HS-27A (cell line): Measurements from ENCODE around the gene PCBP4.
"Not testable (repeated sequence)": the region's sequence is repeated elsewhere in the genome, so short reads cannot be mapped to it uniquely, and the experiment has no call there.

Experiments
- DNase-seq: peaks from one replicate; pipeline ENCODE4 v3.0.0-alpha.2; 2012; ENCODE audit warnings: low read depth, missing footprints

PCBP4 gene

GRCh38 chr3:51938780-51939425 lies 28.4 kb downstream of the PCBP4 start:
- DNase-seq: no peak

DNA sequence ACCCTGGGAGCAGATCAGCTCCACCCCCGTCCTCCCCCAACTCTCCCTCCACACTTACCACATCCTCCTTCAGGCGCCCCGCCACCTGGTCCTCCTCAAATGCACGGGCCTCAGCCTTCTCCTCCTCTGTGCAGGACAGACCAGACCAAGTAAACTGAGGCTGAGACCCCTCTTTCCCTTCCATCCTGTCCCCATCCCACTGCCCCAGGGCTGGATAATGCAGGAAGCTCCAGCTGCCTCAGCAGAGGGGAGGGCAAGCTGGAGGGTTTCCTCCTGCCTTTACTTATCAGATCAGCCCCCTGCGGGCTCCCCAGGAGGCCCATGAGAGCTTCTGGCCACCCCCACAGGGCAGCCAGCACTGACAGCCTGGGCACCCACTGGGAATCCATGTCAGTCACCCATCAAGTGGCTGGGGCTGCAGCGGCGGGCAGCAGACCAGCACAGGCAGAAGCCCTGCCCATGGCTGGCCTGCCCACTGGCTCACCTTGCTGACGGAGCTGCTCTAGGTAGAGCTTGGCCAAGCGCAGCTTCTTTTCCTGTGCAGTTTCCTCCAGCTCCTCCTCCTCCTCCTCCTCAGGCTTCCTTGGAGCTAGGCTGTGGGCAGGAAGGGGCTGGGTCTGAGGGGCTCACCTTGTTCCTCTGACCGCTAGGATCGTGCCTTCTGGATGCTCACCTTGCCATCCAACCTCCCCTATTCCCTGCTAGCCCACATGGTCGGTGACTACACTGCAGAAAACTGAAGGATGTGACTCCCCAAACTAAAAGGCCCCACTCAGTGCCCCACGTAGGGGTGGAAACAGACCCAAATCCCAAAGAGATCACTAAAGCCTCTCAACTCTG lies 29.4 kb downstream of the PCBP4 start:
- DNase-seq: no peak

GRCh38 chr3:51937014-51937413 lies 30.2 kb downstream of the PCBP4 start:
- no peak for DNase-seq

GRCh38 chr3:51935886-51936755 lies 31.1 kb downstream of the PCBP4 start:
- no peak for DNase-seq

DNA sequence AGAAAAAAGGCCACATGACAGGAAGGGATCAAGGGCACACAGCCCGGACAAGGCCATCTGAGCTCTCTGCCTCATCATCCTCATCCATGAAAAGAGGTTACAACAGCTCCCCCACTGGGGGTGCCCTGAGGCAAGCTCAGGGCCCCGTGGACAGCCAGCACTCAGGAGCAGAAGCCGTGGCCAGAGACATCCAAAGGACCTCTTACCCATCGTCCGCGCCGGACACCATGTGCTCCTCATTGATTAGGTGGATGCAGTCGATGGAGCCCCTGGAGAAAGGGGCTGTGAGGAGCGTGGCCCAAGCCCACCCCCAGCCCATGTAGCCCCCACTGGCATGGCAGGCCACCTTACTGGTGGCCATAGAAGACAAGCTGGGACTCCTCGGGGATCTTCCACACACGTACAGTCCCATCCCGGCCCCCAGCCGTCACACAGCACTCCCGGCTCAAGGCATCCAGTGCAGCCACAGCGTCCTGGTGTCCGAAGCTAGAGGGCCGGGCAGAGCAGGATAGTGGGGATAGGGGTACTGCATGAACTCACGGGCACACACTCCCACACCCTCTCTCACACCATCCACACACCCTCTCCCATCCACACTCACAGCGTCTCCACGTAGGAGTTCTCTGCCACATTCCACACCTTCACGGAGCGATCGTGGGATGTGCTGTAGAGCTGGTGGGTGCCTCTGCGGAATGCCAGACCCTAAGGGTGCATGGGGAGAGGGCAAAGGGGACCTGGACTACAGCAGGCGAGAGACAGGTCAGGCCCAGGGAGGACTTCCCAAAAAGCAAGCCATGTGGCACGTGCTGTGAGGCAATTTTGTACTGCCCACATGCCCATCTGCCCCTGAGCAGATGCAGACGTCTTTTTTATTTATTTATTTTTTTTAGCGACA lies 32.0 kb downstream of the PCBP4 start:
- no peak for DNase-seq

GRCh38 chr3:51934139-51934850 lies 33.0 kb downstream of the PCBP4 start:
- DNase-seq: no peak

GRCh38 chr3:51933471-51934138 lies 33.6 kb downstream of the PCBP4 start:
- DNase-seq: no peak

DNA sequence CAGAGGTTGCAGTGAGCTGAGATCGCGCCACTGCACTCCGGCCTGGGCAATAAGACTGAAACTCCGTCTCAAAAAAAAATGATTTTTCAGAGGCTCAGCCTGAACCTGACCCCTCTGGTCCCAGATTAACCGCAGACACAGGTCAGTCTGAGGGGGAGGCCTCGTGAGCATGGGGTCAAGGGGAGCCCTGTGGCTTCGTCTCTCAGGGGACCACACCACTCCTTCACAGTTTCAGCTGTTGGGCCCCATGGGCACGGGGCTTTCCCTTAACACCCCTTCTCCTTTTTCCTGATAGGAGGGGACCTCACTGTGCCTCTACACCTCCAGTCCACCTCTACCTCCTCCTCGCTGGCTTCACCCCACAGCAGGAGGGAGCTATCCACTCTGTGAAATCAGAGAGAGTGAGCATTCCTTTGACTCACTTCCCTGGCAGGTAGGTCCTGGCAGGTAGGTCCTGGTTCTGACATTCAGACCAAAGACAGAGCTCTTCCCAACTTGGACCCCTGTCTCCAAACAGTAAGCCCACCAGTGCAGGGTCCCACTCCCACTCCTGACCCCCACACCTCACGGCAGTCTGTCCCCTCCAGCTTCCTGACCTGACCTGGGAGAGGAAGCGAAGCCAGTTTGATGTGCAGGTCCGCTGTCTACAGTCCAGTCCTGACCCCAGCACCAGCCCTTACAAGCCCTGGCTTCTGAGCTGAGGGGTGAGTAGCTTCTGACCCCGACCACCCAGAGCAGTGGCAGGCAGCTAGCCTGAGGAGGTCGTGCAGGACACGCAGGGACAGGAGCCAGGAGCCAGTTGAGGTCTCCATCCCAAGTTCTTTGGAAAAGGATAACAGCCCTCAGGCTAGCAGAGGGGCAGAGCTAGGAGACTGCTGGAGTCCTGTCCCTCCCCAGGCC lies 34.5 kb downstream of the PCBP4 start:
- DNase-seq: no peak

- no peak for DNase-seq
These were observed 35.5 kb downstream of the PCBP4 start for GRCh38 chr3:51931756-51932155.

GRCh38 chr3:51930439-51930838 lies 36.8 kb downstream of the PCBP4 start:
- no peak for DNase-seq

DNA sequence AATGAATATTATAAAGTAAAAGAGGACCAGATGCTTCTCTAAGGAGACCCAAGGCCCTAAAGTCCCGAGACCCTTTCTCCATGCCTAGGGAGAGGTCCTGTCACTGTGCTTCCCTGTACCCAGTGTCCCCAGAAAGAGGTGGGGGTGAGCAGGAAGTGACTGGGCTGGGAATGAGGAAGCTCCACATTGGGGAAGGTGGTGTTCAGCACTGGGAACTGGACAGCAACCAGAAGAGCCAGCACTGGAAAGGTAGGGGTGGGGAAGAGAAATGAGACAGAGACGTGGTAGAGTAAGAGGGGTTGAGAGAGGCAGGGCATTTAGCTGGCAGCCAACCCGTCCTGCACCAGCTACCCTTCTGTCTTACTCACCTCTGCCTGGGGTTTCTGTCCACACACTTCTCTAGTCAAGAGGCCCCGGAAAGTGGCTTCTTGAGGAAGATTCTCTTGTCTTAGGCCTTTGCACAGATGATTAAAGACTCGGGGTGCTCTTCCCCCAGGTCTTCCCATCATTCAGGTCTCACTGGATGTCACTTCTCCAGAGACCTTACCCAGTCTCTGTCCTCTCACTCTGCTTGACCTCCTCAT lies 37.7 kb downstream of the PCBP4 start:
- DNase-seq: no peak

- not testable (repeated sequence) for DNase-seq
These were observed 38.3 kb downstream of the PCBP4 start for GRCh38 chr3:51928981-51929380.

GRCh38 chr3:51928438-51928837 lies 38.8 kb downstream of the PCBP4 start:
- no peak for DNase-seq

DNA sequence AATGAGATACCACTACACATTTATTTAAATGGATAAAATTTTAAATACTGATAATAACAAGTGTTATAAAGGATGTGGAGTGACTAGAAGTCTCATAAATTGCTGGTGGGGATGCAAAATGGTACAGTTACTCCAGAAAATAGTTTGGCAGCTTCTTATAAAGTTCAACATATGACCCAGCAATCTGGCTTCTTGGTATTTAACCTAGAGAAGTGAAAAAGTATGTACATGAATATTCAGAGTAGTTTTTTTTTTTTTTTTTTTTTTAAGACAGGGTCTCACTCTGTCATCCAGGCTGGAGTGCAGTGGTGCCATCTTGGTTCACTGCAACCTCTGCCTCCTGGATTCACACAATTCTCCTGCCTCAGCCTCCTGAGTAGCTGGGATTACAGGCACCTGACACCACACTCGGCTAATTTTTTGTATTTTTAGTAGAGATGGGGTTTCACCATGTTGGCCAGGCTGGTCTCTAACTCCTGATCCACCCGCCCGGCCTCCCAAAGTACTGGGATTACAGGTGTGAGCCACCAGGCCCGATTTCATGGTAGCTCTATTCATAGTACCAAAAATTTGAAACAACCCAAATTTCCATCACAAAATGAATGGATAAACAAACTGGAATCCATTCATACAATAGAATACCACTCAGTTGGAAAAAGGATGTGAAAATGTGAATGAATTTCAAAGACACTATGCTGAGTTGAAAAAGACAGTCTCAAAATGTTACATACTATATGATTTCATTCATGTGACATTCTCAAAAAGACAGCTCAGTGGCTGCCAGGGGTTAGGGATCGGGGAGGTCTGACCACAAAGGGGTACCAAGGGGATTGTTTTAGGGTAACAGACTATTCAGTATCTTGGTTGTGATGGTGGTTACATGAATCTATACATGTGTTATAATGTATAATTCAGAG lies 39.9 kb downstream of the PCBP4 start:
- no peak for DNase-seq

- DNase-seq: no peak
These were observed 46.1 kb downstream of the PCBP4 start for GRCh38 chr3:51921081-51921578.

DNA sequence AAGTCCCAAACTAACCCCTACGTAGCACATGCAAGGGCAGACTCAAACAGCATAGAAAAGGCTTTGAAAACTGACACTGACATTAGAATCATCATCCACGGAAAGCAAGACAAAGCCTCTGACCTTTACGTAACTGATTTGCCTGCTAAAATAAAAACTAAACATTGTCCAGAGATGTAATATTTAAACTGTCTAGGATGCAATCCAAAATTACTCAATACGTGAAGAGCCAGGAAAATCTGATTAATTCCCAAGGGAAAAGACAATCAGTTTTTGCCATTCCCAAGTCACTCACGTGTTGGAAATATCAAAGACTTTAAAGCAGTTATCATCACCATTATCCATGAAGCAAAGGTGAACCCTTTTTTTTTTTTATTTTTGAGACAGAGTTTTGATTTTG lies 50.8 kb downstream of the PCBP4 start:
- DNase-seq: no peak

DNA sequence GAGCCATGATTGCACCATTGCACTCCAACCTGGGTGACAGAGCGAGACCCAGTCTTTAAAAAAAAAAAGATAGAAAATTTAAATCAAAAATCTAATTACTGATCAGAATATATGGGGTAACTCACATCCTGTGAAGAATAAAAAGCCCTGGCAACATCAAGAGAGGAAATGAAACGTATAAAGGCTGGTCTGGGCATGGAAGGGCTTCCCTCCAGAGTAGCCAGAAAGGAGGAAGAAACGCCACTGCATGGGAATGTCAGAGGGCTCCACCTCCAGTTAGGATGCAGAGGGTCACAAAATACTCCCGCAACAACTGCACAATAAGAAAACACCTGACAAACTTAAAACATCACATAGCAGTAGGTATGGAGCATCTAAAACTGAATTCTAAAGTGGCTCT lies 59.2 kb downstream of the PCBP4 start:
- DNase-seq: no peak
